ENCODE results near the gene GNG2. TPM values are rescaled to one million over a fixed set of nuclear protein-coding genes. Genes with fewer than 3 reads are reported as not detected.

The GNG2 gene
- total RNA-seq, 1 experiment from 2014 or later: 0.23 TPM

- intact Hi-C loops (cut with micrococcal nuclease; ENCODE audit: unreplicated experiment): no loop called here
- in situ Hi-C loops (cut with HindIII; ENCODE audit: low pct_unique_long_range_greater_than_20kb, low sequenced_read_pairs): no loop called here
Measured at GRCh38 chr14:52007211-52007610, 146.8 kb downstream of the GNG2 start.

GRCh38 chr14:52007637-52008036, 147.2 kb downstream of the GNG2 start:
- H3K36me3 ChIP-seq (ENCODE audit: control insufficient read depth, insufficient read depth, low read length): peaks cover 25% of the 10 kb centered on the region

More at GRCh38 chr14:52007211-52007610, 146.8 kb downstream of the GNG2 start:
- CTCF ChIA-PET: no interaction called here
- Histone ChIP-seq H3K36me3 (ENCODE audit: control insufficient read depth, insufficient read depth, low read length) (peaks cover 25% of the 10 kb centered on the region), H3K9me3 (ENCODE audit: control insufficient read depth, insufficient read depth, low read depth, low read length) (no peaks in the 10 kb centered on the region), H3K27me3 (ENCODE audit: control insufficient read depth, insufficient read depth, low read length) (no peaks in the 10 kb centered on the region), H3K27ac (ENCODE audit: low read length) (no peak overlapping the region), H3K4me3 (ENCODE audit: low read depth in 2 of 2, low read length in 2 of 2) (no peak overlapping the region), H3K4me1 (ENCODE audit: control insufficient read depth, insufficient read depth, low read length) (no peaks in the 10 kb centered on the region)
- DNase-seq (ENCODE audit: low read depth, low spot score): no peak
- TF ChIP-seq REST (IDR thresholded peaks at IDR 0.05; ENCODE audit: insufficient read depth in 1 of 2, low read depth in 2 of 2, low read length in 1 of 2): no peak
- no peak for TF ChIP-seq CTCF (IDR thresholded peaks at IDR 0.05)
- TF ChIP-seq POLR2AphosphoS5 (IDR thresholded peaks at IDR 0.05; ENCODE audit: low read depth, low read length): no peak
- TF ChIP-seq SIN3A (IDR thresholded peaks at IDR 0.05; ENCODE audit: borderline replicate concordance, insufficient read depth, low read depth, low read length): no peak
- TF ChIP-seq TCF7L2 (IDR thresholded peaks at IDR 0.05; ENCODE audit: low read depth, low read length): no peak
- POLR2A ChIA-PET: no interaction called here
- no TSS peak for BruUV-seq (replicated peaks)
- no peak for ATAC-seq

More at GRCh38 chr14:52007637-52008036, 147.2 kb downstream of the GNG2 start:
- ChIA-PET POLR2A (no interaction called here), CTCF (no interaction called here)
- Histone ChIP-seq H3K4me1 (ENCODE audit: control insufficient read depth, insufficient read depth, low read length) (no peaks in the 10 kb centered on the region), H3K9me3 (ENCODE audit: control insufficient read depth, insufficient read depth, low read depth, low read length) (no peaks in the 10 kb centered on the region), H3K4me3 (ENCODE audit: low read depth in 2 of 2, low read length in 2 of 2) (no peak overlapping the region), H3K27ac (ENCODE audit: low read length) (no peak overlapping the region), H3K27me3 (ENCODE audit: control insufficient read depth, insufficient read depth, low read length) (no peaks in the 10 kb centered on the region)
- DNase-seq (ENCODE audit: low read depth, low spot score) (no peak), ATAC-seq (no peak)
- BruUV-seq (replicated peaks): no TSS peak
- in situ Hi-C loops (cut with HindIII; ENCODE audit: low pct_unique_long_range_greater_than_20kb, low sequenced_read_pairs) (no loop called here), intact Hi-C loops (cut with micrococcal nuclease; ENCODE audit: unreplicated experiment) (no loop called here)
- TF ChIP-seq CTCF (IDR thresholded peaks at IDR 0.05): no peak
- TF ChIP-seq REST (IDR thresholded peaks at IDR 0.05; ENCODE audit: insufficient read depth in 1 of 2, low read depth in 2 of 2, low read length in 1 of 2): no peak
- no peak for TF ChIP-seq SIN3A (IDR thresholded peaks at IDR 0.05; ENCODE audit: borderline replicate concordance, insufficient read depth, low read depth, low read length)
- TF ChIP-seq TCF7L2 (IDR thresholded peaks at IDR 0.05; ENCODE audit: low read depth, low read length): no peak
- no peak for TF ChIP-seq POLR2AphosphoS5 (IDR thresholded peaks at IDR 0.05; ENCODE audit: low read depth, low read length)

Data from Panc1 (cell line).